ENCODE measurements around the gene TMC8.

GRCh38 chr17:78122216-78122930, 8.2 kb upstream of the TMC8 start:
- no peak for TF ChIP-seq CTCF (IDR thresholded peaks at IDR 0.05)
- no peak for TF ChIP-seq POLR2A (IDR thresholded peaks at IDR 0.05)
